Upper lobe of left lung (tissue), 4 donors: Measurements from ENCODE around the gene ARHGEF7.

Source experiments
- POLR2A ChIP-seq, 4 donors: fragments of 450-650 bp; IDR thresholded peaks; one replicate each; pipeline ENCODE4 v1.5.1; 2016 to 2017; ENCODE audit warnings: antibody characterized with exemption in 4 of 4, mild to moderate bottlenecking in 2 of 4
- TF ChIP-seq, protein P1 (sequence below), 6 experiments: fragments of 450-650 bp in 4 of 6; fragments of 200-600 bp in 2 of 6; sonication (generic) in 2 of 6; IDR thresholded peaks; one replicate each; pipeline ENCODE4 v1.5.1; 2016 to 2019; ENCODE audit warnings: antibody characterized with exemption in 6 of 6

DNA sequence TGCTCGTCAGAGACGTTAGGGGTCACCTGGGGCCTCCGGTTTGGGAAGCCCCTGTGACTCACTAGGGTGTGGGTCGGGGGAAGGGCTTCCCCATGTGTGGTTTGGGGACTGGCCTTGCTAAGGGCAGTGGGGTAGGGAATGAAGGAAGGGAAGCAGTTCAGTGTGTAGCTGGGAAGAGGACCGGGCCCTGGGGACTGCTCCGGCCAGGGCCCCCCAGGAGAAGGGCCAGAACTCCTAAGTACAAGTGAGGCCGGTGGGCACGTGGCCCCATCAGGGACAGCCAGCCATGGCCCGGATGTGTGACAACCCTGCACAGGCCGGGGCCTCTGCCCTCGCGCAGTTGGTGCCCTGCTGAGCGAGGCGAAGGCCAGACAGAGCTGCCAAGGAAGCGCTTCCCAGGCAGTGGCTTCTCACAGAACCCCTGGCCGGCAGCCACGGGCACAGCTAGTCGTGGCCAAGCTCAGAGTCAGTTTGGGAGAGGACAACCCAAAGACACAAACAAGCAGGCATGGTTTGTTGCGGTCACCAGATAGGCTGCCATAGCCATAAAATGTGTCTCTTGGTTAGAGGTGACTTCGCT is 231.1 kb downstream of the ARHGEF7 start:
- TF ChIP-seq, protein P1, sequence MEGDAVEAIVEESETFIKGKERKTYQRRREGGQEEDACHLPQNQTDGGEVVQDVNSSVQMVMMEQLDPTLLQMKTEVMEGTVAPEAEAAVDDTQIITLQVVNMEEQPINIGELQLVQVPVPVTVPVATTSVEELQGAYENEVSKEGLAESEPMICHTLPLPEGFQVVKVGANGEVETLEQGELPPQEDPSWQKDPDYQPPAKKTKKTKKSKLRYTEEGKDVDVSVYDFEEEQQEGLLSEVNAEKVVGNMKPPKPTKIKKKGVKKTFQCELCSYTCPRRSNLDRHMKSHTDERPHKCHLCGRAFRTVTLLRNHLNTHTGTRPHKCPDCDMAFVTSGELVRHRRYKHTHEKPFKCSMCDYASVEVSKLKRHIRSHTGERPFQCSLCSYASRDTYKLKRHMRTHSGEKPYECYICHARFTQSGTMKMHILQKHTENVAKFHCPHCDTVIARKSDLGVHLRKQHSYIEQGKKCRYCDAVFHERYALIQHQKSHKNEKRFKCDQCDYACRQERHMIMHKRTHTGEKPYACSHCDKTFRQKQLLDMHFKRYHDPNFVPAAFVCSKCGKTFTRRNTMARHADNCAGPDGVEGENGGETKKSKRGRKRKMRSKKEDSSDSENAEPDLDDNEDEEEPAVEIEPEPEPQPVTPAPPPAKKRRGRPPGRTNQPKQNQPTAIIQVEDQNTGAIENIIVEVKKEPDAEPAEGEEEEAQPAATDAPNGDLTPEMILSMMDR (IDR thresholded peaks at IDR 0.05), result no peak
- no peak for TF ChIP-seq POLR2A (IDR thresholded peaks at IDR 0.05)
